Effector memory CD8-positive, alpha-beta T cell (primary cell): ENCODE results near the gene RASSF3.
"Not testable (repeated sequence)": the region's sequence is repeated elsewhere in the genome, so short reads cannot be mapped to it uniquely, and the experiment has no call there.

Source experiments
- ATAC-seq: fragments of 150-1000 bp; cut with Tn5 transposase; replicated peaks from 2 replicates; pipeline ENCODE4 v1.10.0; 2021; ENCODE audit warnings: mild to moderate bottlenecking, moderate library complexity
- DNase-seq, 3 experiments: peaks; one replicate each; pipeline ENCODE4 v3.0.0; 2021
- H3K27ac Mint-ChIP-seq, 2 donors: one replicate each; pipeline ENCODE4 v1.8.0; 2022; ENCODE audit warnings: mild to moderate bottlenecking in 2 of 2, mixed read lengths in 2 of 2, moderate library complexity in 2 of 2
- H3K27me3 Mint-ChIP-seq, 2 donors: one replicate each; pipeline ENCODE4 v1.8.0; 2022; ENCODE audit warnings: mixed read lengths in 2 of 2
- H3K36me3 Mint-ChIP-seq: one replicate; pipeline ENCODE4 v1.8.0; 2022; ENCODE audit warnings: mild to moderate bottlenecking, moderate library complexity, mixed read lengths; ENCODE audit not compliant: insufficient read depth
- H3K4me1 Mint-ChIP-seq, 2 donors: one replicate each; pipeline ENCODE4 v1.8.0; 2022; ENCODE audit warnings: low read depth in 2 of 2, mixed read lengths in 2 of 2
- H3K4me3 Mint-ChIP-seq, 2 donors: one replicate each; pipeline ENCODE4 v1.8.0; 2022; ENCODE audit warnings: mild to moderate bottlenecking in 2 of 2, mixed read lengths in 2 of 2, moderate library complexity in 2 of 2
- H3K9me3 Mint-ChIP-seq, 2 donors: one replicate each; pipeline ENCODE4 v1.8.0; 2022; ENCODE audit warnings: mixed read lengths in 2 of 2

RASSF3 gene

GRCh38 chr12:64633011-64633939, 23.0 kb downstream of the RASSF3 start:
- DNase-seq (no peak), ATAC-seq (no peak)
- H3K9me3 Mint-ChIP-seq = no peaks in the 10 kb centered on the region
- H3K36me3 Mint-ChIP-seq = peaks cover 28% of the 10 kb centered on the region
- no peaks in the 10 kb centered on the region for H3K27me3 Mint-ChIP-seq
- H3K4me3 Mint-ChIP-seq = peak overlapping the region in 1 of 2 donors; percentile 28
- peak overlapping the region; percentile 66 to 78 for H3K27ac Mint-ChIP-seq
- peaks cover 44 to 60% of the 10 kb centered on the region in 2 donors for H3K4me1 Mint-ChIP-seq

GRCh38 chr12:64633940-64634337, 23.6 kb downstream of the RASSF3 start:
- Mint-ChIP-seq H3K4me1 (peaks cover 49 to 67% of the 10 kb centered on the region in 2 donors), H3K27me3 (no peaks in the 10 kb centered on the region), H3K36me3 (peaks cover 31% of the 10 kb centered on the region), H3K4me3 (peak overlapping the region in 1 of 2 donors; percentile 28), H3K9me3 (no peaks in the 10 kb centered on the region), H3K27ac (peak overlapping the region; percentile 66 to 78)
- ATAC-seq = peak; percentile 67
- DNase-seq = no peak

- ATAC-seq (no peak), DNase-seq (no peak)
- H3K36me3 Mint-ChIP-seq = peaks cover 24% of the 10 kb centered on the region
- H3K4me3 Mint-ChIP-seq = peak overlapping the region in 1 of 2 donors; percentile 32
- H3K4me1 Mint-ChIP-seq = peaks cover 51 to 69% of the 10 kb centered on the region in 2 donors
- no peaks in the 10 kb centered on the region for H3K27me3 Mint-ChIP-seq
- H3K27ac Mint-ChIP-seq = peak overlapping the region in 1 of 2 donors; percentile 78
- H3K9me3 Mint-ChIP-seq = no peaks in the 10 kb centered on the region
Measured at GRCh38 chr12:64634508-64635092, 24.3 kb downstream of the RASSF3 start.

- ATAC-seq (peak; percentile 37), DNase-seq (no peak)
- H3K27ac Mint-ChIP-seq = peak overlapping the region; percentile 3 to 78
- H3K27me3 Mint-ChIP-seq = no peaks in the 10 kb centered on the region
- H3K4me3 Mint-ChIP-seq = peak overlapping the region in 1 of 2 donors; percentile 32
- H3K9me3 Mint-ChIP-seq = no peaks in the 10 kb centered on the region
- H3K4me1 Mint-ChIP-seq = peaks cover 57 to 73% of the 10 kb centered on the region in 2 donors
- peaks cover 22% of the 10 kb centered on the region for H3K36me3 Mint-ChIP-seq
Measured at GRCh38 chr12:64635356-64635998, 25.2 kb downstream of the RASSF3 start.

- no peak for ATAC-seq
- peaks cover 44 to 61% of the 10 kb centered on the region in 2 donors for H3K4me1 Mint-ChIP-seq
- peak overlapping the region; percentile 17 to 45 for H3K4me3 Mint-ChIP-seq
- DNase-seq = no peak
- H3K27ac Mint-ChIP-seq = peak overlapping the region in 1 of 2 donors; percentile 89
- no peaks in the 10 kb centered on the region for H3K9me3 Mint-ChIP-seq
- no peaks in the 10 kb centered on the region for H3K27me3 Mint-ChIP-seq
- H3K36me3 Mint-ChIP-seq = peaks cover 14% of the 10 kb centered on the region
Measured at GRCh38 chr12:64636856-64637255, 26.6 kb downstream of the RASSF3 start.

- Mint-ChIP-seq H3K4me3 (no peak overlapping the region), H3K4me1 (peaks cover 40 to 60% of the 10 kb centered on the region in 2 donors), H3K36me3 (peaks cover 10% of the 10 kb centered on the region), H3K27ac (peak overlapping the region; percentile 44 to 66), H3K9me3 (no peaks in the 10 kb centered on the region), H3K27me3 (no peaks in the 10 kb centered on the region)
- no peak for DNase-seq
- ATAC-seq = no peak
Measured at GRCh38 chr12:64639466-64639865, 29.2 kb downstream of the RASSF3 start.

- Mint-ChIP-seq H3K27me3 (no peaks in the 10 kb centered on the region), H3K36me3 (peaks cover 6% of the 10 kb centered on the region), H3K4me3 (peak overlapping the region in 1 of 2 donors; percentile 11), H3K9me3 (no peaks in the 10 kb centered on the region), H3K27ac (peak overlapping the region; percentile 46 to 72), H3K4me1 (peaks cover 41 to 64% of the 10 kb centered on the region in 2 donors)
- ATAC-seq (no peak), DNase-seq (no peak)
Measured at GRCh38 chr12:64646318-64646717, 36.0 kb downstream of the RASSF3 start.

GRCh38 chr12:64649487-64649886, 39.2 kb downstream of the RASSF3 start:
- Mint-ChIP-seq H3K4me3 (no peak overlapping the region), H3K4me1 (peaks cover 47 to 66% of the 10 kb centered on the region in 2 donors), H3K27ac (peak overlapping the region; percentile 51 to 62), H3K27me3 (no peaks in the 10 kb centered on the region), H3K9me3 (no peaks in the 10 kb centered on the region), H3K36me3 (peaks cover 3% of the 10 kb centered on the region)
- no peak for DNase-seq
- ATAC-seq = no peak

GRCh38 chr12:64650762-64651161, 40.5 kb downstream of the RASSF3 start:
- Mint-ChIP-seq H3K4me3 (no peak overlapping the region), H3K9me3 (no peaks in the 10 kb centered on the region), H3K27me3 (no peaks in the 10 kb centered on the region), H3K36me3 (peaks cover 3% of the 10 kb centered on the region), H3K27ac (peak overlapping the region; percentile 59 to 85), H3K4me1 (peaks cover 46 to 64% of the 10 kb centered on the region in 2 donors)
- ATAC-seq (no peak), DNase-seq (no peak)

GRCh38 chr12:64652346-64652745, 42.1 kb downstream of the RASSF3 start:
- Mint-ChIP-seq H3K36me3 (peaks cover 3% of the 10 kb centered on the region), H3K27me3 (no peaks in the 10 kb centered on the region), H3K9me3 (no peaks in the 10 kb centered on the region), H3K4me1 (peaks cover 49 to 67% of the 10 kb centered on the region in 2 donors), H3K27ac (peak overlapping the region; percentile 85 to 87), H3K4me3 (peak overlapping the region in 1 of 2 donors; percentile 38)
- ATAC-seq (no peak), DNase-seq (no peak)

GRCh38 chr12:64653123-64653522, 42.8 kb downstream of the RASSF3 start:
- DNase-seq (no peak), ATAC-seq (no peak)
- peaks cover 51 to 69% of the 10 kb centered on the region in 2 donors for H3K4me1 Mint-ChIP-seq
- no peaks in the 10 kb centered on the region for H3K9me3 Mint-ChIP-seq
- peaks cover 7% of the 10 kb centered on the region for H3K36me3 Mint-ChIP-seq
- H3K27ac Mint-ChIP-seq = peak overlapping the region; percentile 85 to 87
- no peaks in the 10 kb centered on the region for H3K27me3 Mint-ChIP-seq
- H3K4me3 Mint-ChIP-seq = peak overlapping the region in 1 of 2 donors; percentile 21

- H3K4me1 Mint-ChIP-seq = peaks cover 56 to 74% of the 10 kb centered on the region in 2 donors
- peak overlapping the region in 1 of 2 donors; percentile 20 for H3K4me3 Mint-ChIP-seq
- ATAC-seq = not testable (repeated sequence)
Measured at GRCh38 chr12:64653907-64654306, 43.6 kb downstream of the RASSF3 start.

GRCh38 chr12:64655141-64655540, 44.8 kb downstream of the RASSF3 start:
- H3K27me3 Mint-ChIP-seq = no peaks in the 10 kb centered on the region
- peaks cover 60 to 77% of the 10 kb centered on the region in 2 donors for H3K4me1 Mint-ChIP-seq
- DNase-seq (no peak), ATAC-seq (no peak)
- H3K36me3 Mint-ChIP-seq = peaks cover 15% of the 10 kb centered on the region
- H3K4me3 Mint-ChIP-seq = no peak overlapping the region
- no peaks in the 10 kb centered on the region for H3K9me3 Mint-ChIP-seq
- peak overlapping the region in 1 of 2 donors; percentile 68 for H3K27ac Mint-ChIP-seq

More at GRCh38 chr12:64653907-64654306, 43.6 kb downstream of the RASSF3 start:
- peak overlapping the region; percentile 85 to 87 for H3K27ac Mint-ChIP-seq
- DNase-seq, H3K27me3 Mint-ChIP-seq, H3K36me3 Mint-ChIP-seq, H3K9me3 Mint-ChIP-seq: not testable (repeated sequence)
